ENCODE data around the gene CYFIP1.

Gene CYFIP1

GRCh38 chr15:22872936-22873701 is 107.0 kb downstream of the CYFIP1 start:
- DNase-seq (ENCODE audit: low spot score in 2 of 2) (no peak), ATAC-seq (replicated peaks; ENCODE audit: extremely low read depth, poor library complexity, severe bottlenecking) (no peak)
- Mint-ChIP-seq H3K36me3 (ENCODE audit: insufficient read depth) (peaks cover 14% of the 10 kb centered on the region), H3K27ac (ENCODE audit: low read depth) (no peak overlapping the region), H3K4me3 (no peak overlapping the region), H3K4me1 (peaks cover 5% of the 10 kb centered on the region), H3K27me3 (peaks cover 4% of the 10 kb centered on the region), H3K9me3 (no peaks in the 10 kb centered on the region)

- ATAC-seq (replicated peaks; ENCODE audit: extremely low read depth, poor library complexity, severe bottlenecking) (no peak), DNase-seq (ENCODE audit: low spot score in 2 of 2) (no peak)
- H3K27ac Mint-ChIP-seq (ENCODE audit: low read depth) = no peak overlapping the region
- H3K9me3 Mint-ChIP-seq = no peaks in the 10 kb centered on the region
- H3K4me1 Mint-ChIP-seq = peaks cover 5% of the 10 kb centered on the region
- peaks cover 30% of the 10 kb centered on the region for H3K36me3 Mint-ChIP-seq (ENCODE audit: insufficient read depth)
- no peaks in the 10 kb centered on the region for H3K27me3 Mint-ChIP-seq
- H3K4me3 Mint-ChIP-seq = no peak overlapping the region
Measured at GRCh38 chr15:22871481-22872086, 108.6 kb downstream of the CYFIP1 start.

- H3K27ac Mint-ChIP-seq (ENCODE audit: low read depth) = no peak overlapping the region
- H3K27me3 Mint-ChIP-seq = no peaks in the 10 kb centered on the region
- H3K36me3 Mint-ChIP-seq (ENCODE audit: insufficient read depth) = peaks cover 37% of the 10 kb centered on the region
Measured at GRCh38 chr15:22870865-22871264, 109.3 kb downstream of the CYFIP1 start.

GRCh38 chr15:22869856-22870255 is 110.3 kb downstream of the CYFIP1 start:
- Mint-ChIP-seq H3K27me3 (no peaks in the 10 kb centered on the region), H3K4me3 (no peak overlapping the region), H3K27ac (ENCODE audit: low read depth) (no peak overlapping the region), H3K9me3 (no peaks in the 10 kb centered on the region), H3K36me3 (ENCODE audit: insufficient read depth) (peaks cover 46% of the 10 kb centered on the region), H3K4me1 (peaks cover 11% of the 10 kb centered on the region)
- no peak for DNase-seq (ENCODE audit: low spot score in 2 of 2)
- ATAC-seq (replicated peaks; ENCODE audit: extremely low read depth, poor library complexity, severe bottlenecking) = no peak

More at GRCh38 chr15:22870865-22871264, 109.3 kb downstream of the CYFIP1 start:
- DNase-seq (ENCODE audit: low spot score in 2 of 2) = no peak
- no peak for ATAC-seq (replicated peaks; ENCODE audit: extremely low read depth, poor library complexity, severe bottlenecking)
- Mint-ChIP-seq H3K4me3 (no peak overlapping the region), H3K4me1 (peaks cover 9% of the 10 kb centered on the region), H3K9me3 (no peaks in the 10 kb centered on the region)

GRCh38 chr15:22868928-22869327 is 111.2 kb downstream of the CYFIP1 start:
- Mint-ChIP-seq H3K4me3 (no peak overlapping the region), H3K27ac (ENCODE audit: low read depth) (peak overlapping the region; percentile 12), H3K4me1 (peaks cover 12% of the 10 kb centered on the region), H3K9me3 (no peaks in the 10 kb centered on the region), H3K36me3 (ENCODE audit: insufficient read depth) (peaks cover 49% of the 10 kb centered on the region), H3K27me3 (no peaks in the 10 kb centered on the region)
- DNase-seq (ENCODE audit: low spot score in 2 of 2) = no peak
- no peak for ATAC-seq (replicated peaks; ENCODE audit: extremely low read depth, poor library complexity, severe bottlenecking)

- H3K27me3 Mint-ChIP-seq = no peaks in the 10 kb centered on the region
- DNase-seq (ENCODE audit: low spot score in 2 of 2) (no peak), ATAC-seq (replicated peaks; ENCODE audit: extremely low read depth, poor library complexity, severe bottlenecking) (no peak)
- no peak overlapping the region for H3K27ac Mint-ChIP-seq (ENCODE audit: low read depth)
- no peak overlapping the region for H3K4me3 Mint-ChIP-seq
- no peaks in the 10 kb centered on the region for H3K9me3 Mint-ChIP-seq
- H3K36me3 Mint-ChIP-seq (ENCODE audit: insufficient read depth) = peaks cover 53% of the 10 kb centered on the region
- H3K4me1 Mint-ChIP-seq = peaks cover 16% of the 10 kb centered on the region
Measured at GRCh38 chr15:22868495-22868894, 111.7 kb downstream of the CYFIP1 start.

- ATAC-seq (replicated peaks; ENCODE audit: extremely low read depth, poor library complexity, severe bottlenecking) = no peak
- no peaks in the 10 kb centered on the region for H3K9me3 Mint-ChIP-seq
- no peaks in the 10 kb centered on the region for H3K27me3 Mint-ChIP-seq
- peaks cover 16% of the 10 kb centered on the region for H3K4me1 Mint-ChIP-seq
- H3K36me3 Mint-ChIP-seq (ENCODE audit: insufficient read depth) = peaks cover 56% of the 10 kb centered on the region
- H3K27ac Mint-ChIP-seq (ENCODE audit: low read depth) = no peak overlapping the region
- DNase-seq (ENCODE audit: low spot score in 2 of 2) = no peak
- H3K4me3 Mint-ChIP-seq = no peak overlapping the region
Measured at GRCh38 chr15:22867886-22868285, 112.3 kb downstream of the CYFIP1 start.

- no peak for ATAC-seq (replicated peaks; ENCODE audit: extremely low read depth, poor library complexity, severe bottlenecking)
- no peak overlapping the region for H3K4me3 Mint-ChIP-seq
- peak overlapping the region; percentile 38 for H3K27ac Mint-ChIP-seq (ENCODE audit: low read depth)
- H3K27me3 Mint-ChIP-seq = no peaks in the 10 kb centered on the region
- no peaks in the 10 kb centered on the region for H3K9me3 Mint-ChIP-seq
- DNase-seq (ENCODE audit: low spot score in 2 of 2) = no peak
- peaks cover 71% of the 10 kb centered on the region for H3K36me3 Mint-ChIP-seq (ENCODE audit: insufficient read depth)
- H3K4me1 Mint-ChIP-seq = peaks cover 17% of the 10 kb centered on the region
Measured at GRCh38 chr15:22866079-22866478, 114.1 kb downstream of the CYFIP1 start.

- H3K4me1 Mint-ChIP-seq = peaks cover 17% of the 10 kb centered on the region
- H3K36me3 Mint-ChIP-seq (ENCODE audit: insufficient read depth) = peaks cover 83% of the 10 kb centered on the region
- no peak for ATAC-seq (replicated peaks; ENCODE audit: extremely low read depth, poor library complexity, severe bottlenecking)
Measured at GRCh38 chr15:22863356-22863755, 116.8 kb downstream of the CYFIP1 start.

GRCh38 chr15:22861161-22861560 is 119.0 kb downstream of the CYFIP1 start:
- Mint-ChIP-seq H3K36me3 (ENCODE audit: insufficient read depth) (peaks cover 79% of the 10 kb centered on the region), H3K27me3 (no peaks in the 10 kb centered on the region), H3K27ac (ENCODE audit: low read depth) (peak overlapping the region; percentile 70), H3K4me3 (no peak overlapping the region), H3K4me1 (peaks cover 16% of the 10 kb centered on the region), H3K9me3 (no peaks in the 10 kb centered on the region)
- no peak for DNase-seq (ENCODE audit: low spot score in 2 of 2)
- ATAC-seq (replicated peaks; ENCODE audit: extremely low read depth, poor library complexity, severe bottlenecking) = no peak

More at GRCh38 chr15:22863356-22863755, 116.8 kb downstream of the CYFIP1 start:
- no peak for DNase-seq (ENCODE audit: low spot score in 2 of 2)
- Mint-ChIP-seq H3K4me3 (no peak overlapping the region), H3K27me3 (no peaks in the 10 kb centered on the region), H3K9me3 (no peaks in the 10 kb centered on the region), H3K27ac (ENCODE audit: low read depth) (no peak overlapping the region)

GRCh38 chr15:22856659-22857058 is 123.5 kb downstream of the CYFIP1 start:
- ATAC-seq (replicated peaks; ENCODE audit: extremely low read depth, poor library complexity, severe bottlenecking) (no peak), DNase-seq (ENCODE audit: low spot score in 2 of 2) (no peak)
- Mint-ChIP-seq H3K27me3 (no peaks in the 10 kb centered on the region), H3K9me3 (no peaks in the 10 kb centered on the region), H3K4me3 (no peak overlapping the region), H3K36me3 (ENCODE audit: insufficient read depth) (peaks cover 81% of the 10 kb centered on the region), H3K4me1 (no peaks in the 10 kb centered on the region), H3K27ac (ENCODE audit: low read depth) (no peak overlapping the region)

- no peaks in the 10 kb centered on the region for H3K27me3 Mint-ChIP-seq
- peak overlapping the region; percentile 3 for H3K27ac Mint-ChIP-seq (ENCODE audit: low read depth)
- peaks cover 3% of the 10 kb centered on the region for H3K4me1 Mint-ChIP-seq
- H3K9me3 Mint-ChIP-seq = no peaks in the 10 kb centered on the region
- peaks cover 79% of the 10 kb centered on the region for H3K36me3 Mint-ChIP-seq (ENCODE audit: insufficient read depth)
- ATAC-seq (replicated peaks; ENCODE audit: extremely low read depth, poor library complexity, severe bottlenecking) (no peak), DNase-seq (ENCODE audit: low spot score in 2 of 2) (no peak)
- H3K4me3 Mint-ChIP-seq = no peak overlapping the region
Measured at GRCh38 chr15:22855791-22856190, 124.4 kb downstream of the CYFIP1 start.

- H3K4me3 Mint-ChIP-seq = no peak overlapping the region
- H3K4me1 Mint-ChIP-seq = peaks cover 11% of the 10 kb centered on the region
- ATAC-seq (replicated peaks; ENCODE audit: extremely low read depth, poor library complexity, severe bottlenecking) = no peak
- no peaks in the 10 kb centered on the region for H3K27me3 Mint-ChIP-seq
- H3K36me3 Mint-ChIP-seq (ENCODE audit: insufficient read depth) = peaks cover 58% of the 10 kb centered on the region
- no peak overlapping the region for H3K27ac Mint-ChIP-seq (ENCODE audit: low read depth)
- no peaks in the 10 kb centered on the region for H3K9me3 Mint-ChIP-seq
- no peak for DNase-seq (ENCODE audit: low spot score in 2 of 2)
Measured at GRCh38 chr15:22851513-22851912, 128.7 kb downstream of the CYFIP1 start.
